Measurements from ENCODE around the gene KMT2B.

DNA sequence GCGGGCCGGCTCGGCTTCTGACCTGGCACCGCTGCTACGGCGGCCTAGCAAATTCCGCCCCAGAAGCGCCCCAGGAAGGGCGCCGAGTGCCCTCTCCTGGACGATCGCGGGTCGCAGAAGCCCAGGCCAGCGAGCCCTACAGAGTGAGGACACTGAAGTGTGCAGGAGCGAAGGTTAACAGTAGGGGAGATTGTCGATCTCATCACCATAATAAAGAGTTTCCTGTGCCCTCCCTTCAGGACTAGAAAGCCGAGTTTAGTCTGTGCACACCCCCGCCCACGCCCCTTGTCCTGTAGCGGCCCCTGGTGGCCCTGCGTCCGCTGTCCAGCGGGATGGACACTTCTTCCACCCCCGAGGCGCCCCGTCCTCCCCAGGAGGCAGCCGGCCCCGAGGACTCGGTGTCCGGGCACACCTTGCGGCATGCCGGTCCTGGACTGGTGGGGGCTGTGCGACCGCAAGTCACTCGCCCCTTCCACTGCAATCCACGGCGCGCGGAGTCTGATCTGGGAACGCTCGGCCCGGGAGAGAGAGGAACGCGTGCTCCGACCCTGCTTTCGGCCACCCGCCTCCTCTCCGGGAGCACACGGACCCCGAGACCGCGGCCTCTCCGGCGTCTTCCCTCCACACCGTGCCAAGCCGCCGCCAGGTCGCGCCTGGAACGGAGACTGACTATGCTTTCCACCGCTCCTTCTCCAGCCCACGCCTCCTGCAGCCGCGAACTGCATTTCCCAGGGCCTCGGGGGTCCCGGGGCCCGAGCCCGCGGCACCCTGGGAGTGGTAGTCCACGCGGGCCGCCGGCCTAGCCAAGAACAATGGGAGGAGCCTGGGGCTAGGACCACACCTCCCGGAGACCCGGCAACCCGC lies 770 bp upstream of the KMT2B start:
- TF ChIP-seq, protein P1, sequence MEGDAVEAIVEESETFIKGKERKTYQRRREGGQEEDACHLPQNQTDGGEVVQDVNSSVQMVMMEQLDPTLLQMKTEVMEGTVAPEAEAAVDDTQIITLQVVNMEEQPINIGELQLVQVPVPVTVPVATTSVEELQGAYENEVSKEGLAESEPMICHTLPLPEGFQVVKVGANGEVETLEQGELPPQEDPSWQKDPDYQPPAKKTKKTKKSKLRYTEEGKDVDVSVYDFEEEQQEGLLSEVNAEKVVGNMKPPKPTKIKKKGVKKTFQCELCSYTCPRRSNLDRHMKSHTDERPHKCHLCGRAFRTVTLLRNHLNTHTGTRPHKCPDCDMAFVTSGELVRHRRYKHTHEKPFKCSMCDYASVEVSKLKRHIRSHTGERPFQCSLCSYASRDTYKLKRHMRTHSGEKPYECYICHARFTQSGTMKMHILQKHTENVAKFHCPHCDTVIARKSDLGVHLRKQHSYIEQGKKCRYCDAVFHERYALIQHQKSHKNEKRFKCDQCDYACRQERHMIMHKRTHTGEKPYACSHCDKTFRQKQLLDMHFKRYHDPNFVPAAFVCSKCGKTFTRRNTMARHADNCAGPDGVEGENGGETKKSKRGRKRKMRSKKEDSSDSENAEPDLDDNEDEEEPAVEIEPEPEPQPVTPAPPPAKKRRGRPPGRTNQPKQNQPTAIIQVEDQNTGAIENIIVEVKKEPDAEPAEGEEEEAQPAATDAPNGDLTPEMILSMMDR (IDR thresholded peaks at IDR 0.05; ENCODE audit: low read depth, low read length), result peak; percentile 99
- no peak for TF ChIP-seq EZH2phosphoT487 (IDR thresholded peaks at IDR 0.05; ENCODE audit: low read depth)

All from OCI-LY3 (cell line).